Measurements from ENCODE around the gene APOC4.

DNA sequence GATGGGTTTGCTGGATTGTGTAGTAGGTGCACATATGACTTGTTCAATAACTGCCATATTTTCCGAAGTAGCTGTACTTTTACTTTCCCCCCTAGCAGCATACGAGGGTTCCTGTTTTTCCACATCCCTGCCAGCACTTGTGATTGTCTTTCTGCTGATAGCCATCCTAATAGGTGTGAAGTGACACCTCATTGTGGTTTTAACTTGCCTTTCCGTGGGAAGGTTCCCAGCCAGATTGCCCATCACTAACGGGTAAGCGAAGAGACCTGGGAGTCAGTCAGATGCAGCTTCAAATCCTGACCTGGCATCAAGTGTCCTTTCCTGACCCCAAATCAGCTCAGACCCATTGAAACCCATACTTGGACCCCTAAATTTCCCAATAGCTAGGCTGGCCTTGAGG, 17.7 kb downstream of the APOC4 start:
- TF ChIP-seq, protein P1, sequence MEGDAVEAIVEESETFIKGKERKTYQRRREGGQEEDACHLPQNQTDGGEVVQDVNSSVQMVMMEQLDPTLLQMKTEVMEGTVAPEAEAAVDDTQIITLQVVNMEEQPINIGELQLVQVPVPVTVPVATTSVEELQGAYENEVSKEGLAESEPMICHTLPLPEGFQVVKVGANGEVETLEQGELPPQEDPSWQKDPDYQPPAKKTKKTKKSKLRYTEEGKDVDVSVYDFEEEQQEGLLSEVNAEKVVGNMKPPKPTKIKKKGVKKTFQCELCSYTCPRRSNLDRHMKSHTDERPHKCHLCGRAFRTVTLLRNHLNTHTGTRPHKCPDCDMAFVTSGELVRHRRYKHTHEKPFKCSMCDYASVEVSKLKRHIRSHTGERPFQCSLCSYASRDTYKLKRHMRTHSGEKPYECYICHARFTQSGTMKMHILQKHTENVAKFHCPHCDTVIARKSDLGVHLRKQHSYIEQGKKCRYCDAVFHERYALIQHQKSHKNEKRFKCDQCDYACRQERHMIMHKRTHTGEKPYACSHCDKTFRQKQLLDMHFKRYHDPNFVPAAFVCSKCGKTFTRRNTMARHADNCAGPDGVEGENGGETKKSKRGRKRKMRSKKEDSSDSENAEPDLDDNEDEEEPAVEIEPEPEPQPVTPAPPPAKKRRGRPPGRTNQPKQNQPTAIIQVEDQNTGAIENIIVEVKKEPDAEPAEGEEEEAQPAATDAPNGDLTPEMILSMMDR (IDR thresholded peaks at IDR 0.05): no peak
- no peak for TF ChIP-seq POLR2A (IDR thresholded peaks at IDR 0.05)
- TF ChIP-seq POLR2AphosphoS5 (IDR thresholded peaks at IDR 0.05): no peak
